Measurements from ENCODE around the gene DNAH17. TPM values are rescaled to one million over a fixed set of nuclear protein-coding genes. Genes with fewer than 3 reads are reported as not detected.

The DNAH17 gene
- total RNA-seq, 1 donor from 2014 or later, result 2.0 TPM

DNA sequence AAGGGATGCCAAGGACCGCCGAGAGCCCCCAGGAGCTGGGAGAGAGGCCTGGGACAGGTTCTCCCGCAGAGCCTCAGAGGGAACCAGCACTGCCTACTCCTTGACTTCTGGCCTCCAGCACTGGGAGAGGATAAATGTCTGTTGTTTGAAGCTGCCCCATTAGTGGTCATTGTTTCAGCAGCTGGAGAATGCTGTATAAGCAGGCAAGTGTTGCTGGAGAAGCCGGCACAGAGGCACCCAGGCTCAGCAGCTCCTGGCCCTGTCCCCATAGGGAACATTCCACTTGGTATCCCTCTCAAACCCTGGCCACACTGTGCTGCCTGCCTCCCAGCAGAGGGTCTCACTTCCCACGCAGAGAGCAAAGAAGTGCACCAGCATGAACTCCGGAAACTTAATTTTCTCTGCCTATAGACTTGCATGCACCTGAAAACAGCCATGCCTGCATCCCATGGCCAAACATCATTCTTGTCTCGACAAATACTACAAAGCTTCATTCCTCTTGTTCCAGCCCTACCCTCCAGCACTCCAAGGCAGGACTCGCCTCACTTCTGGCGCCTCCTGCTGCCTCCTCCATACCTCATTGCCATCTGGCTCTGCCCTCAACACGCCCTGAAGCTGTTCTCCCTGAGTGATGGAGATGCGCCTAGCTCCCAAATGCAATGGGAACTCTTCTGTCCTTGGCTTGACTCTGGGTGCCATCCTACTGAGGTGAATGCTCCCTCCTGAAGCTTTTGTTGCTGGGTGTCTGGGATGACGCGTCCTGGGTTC, 88.1 kb downstream of the DNAH17 start:
- TF ChIP-seq, protein P1, sequence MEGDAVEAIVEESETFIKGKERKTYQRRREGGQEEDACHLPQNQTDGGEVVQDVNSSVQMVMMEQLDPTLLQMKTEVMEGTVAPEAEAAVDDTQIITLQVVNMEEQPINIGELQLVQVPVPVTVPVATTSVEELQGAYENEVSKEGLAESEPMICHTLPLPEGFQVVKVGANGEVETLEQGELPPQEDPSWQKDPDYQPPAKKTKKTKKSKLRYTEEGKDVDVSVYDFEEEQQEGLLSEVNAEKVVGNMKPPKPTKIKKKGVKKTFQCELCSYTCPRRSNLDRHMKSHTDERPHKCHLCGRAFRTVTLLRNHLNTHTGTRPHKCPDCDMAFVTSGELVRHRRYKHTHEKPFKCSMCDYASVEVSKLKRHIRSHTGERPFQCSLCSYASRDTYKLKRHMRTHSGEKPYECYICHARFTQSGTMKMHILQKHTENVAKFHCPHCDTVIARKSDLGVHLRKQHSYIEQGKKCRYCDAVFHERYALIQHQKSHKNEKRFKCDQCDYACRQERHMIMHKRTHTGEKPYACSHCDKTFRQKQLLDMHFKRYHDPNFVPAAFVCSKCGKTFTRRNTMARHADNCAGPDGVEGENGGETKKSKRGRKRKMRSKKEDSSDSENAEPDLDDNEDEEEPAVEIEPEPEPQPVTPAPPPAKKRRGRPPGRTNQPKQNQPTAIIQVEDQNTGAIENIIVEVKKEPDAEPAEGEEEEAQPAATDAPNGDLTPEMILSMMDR (IDR thresholded peaks at IDR 0.05), result no peak
- TF ChIP-seq POLR2A (IDR thresholded peaks at IDR 0.05) (no peak), POLR2AphosphoS5 (IDR thresholded peaks at IDR 0.05; ENCODE audit: insufficient read depth in 1 of 2, low read depth in 1 of 2) (no peak)
- peaks cover 9% of the 10 kb centered on the region for H3K4me1 ChIP-seq
- intact Hi-C loops (cut with DNase I), result no loop called here
- H3K4me3 ChIP-seq, result no peak overlapping the region
- no peaks in the 10 kb centered on the region for H3K9me3 ChIP-seq
- no peaks in the 10 kb centered on the region for H3K27me3 ChIP-seq
- no peak for DNase-seq (ENCODE audit: extremely low spot score in 2 of 2)
- no peaks in the 10 kb centered on the region for H3K36me3 ChIP-seq
- no peak overlapping the region for H3K27ac ChIP-seq

DNA sequence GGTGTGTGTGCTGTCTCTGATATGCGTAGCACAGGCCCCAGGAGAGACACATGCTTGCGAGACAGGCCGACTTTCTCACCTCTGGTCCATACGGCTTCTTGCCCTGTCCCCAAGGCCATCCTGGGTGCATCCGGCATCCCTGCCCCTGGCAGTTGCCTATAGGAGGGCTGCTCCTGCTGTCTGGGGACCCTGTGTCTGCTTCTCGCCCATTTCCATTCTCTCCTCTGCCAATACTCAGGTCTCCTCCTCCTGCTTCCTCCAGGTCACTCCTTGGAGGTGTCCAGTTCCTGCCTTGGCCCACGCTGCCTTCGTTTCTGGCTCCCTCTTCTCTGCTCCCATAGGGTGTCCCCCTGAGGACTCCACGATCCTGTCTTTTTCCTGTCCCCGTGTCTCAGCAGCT, 89.0 kb downstream of the DNAH17 start:
- H3K4me1 ChIP-seq, result peaks cover 9% of the 10 kb centered on the region
- intact Hi-C loops (cut with DNase I), result no loop called here
- no peaks in the 10 kb centered on the region for H3K9me3 ChIP-seq
- no peaks in the 10 kb centered on the region for H3K36me3 ChIP-seq
- no peaks in the 10 kb centered on the region for H3K27me3 ChIP-seq
- H3K27ac ChIP-seq, result no peak overlapping the region
- H3K4me3 ChIP-seq, result no peak overlapping the region
- no peak for DNase-seq (ENCODE audit: extremely low spot score in 2 of 2)
- TF ChIP-seq, protein P1 (IDR thresholded peaks at IDR 0.05), result no peak
- TF ChIP-seq POLR2AphosphoS5 (IDR thresholded peaks at IDR 0.05; ENCODE audit: insufficient read depth in 1 of 2, low read depth in 1 of 2) (no peak), POLR2A (IDR thresholded peaks at IDR 0.05) (no peak)

GRCh38 chr17:78486946-78487680, 90.1 kb downstream of the DNAH17 start:
- Histone ChIP-seq H3K4me3 (no peak overlapping the region), H3K9me3 (no peaks in the 10 kb centered on the region), H3K4me1 (peaks cover 9% of the 10 kb centered on the region), H3K36me3 (no peaks in the 10 kb centered on the region), H3K27me3 (no peaks in the 10 kb centered on the region), H3K27ac (no peak overlapping the region)
- TF ChIP-seq POLR2A (IDR thresholded peaks at IDR 0.05), result no peak
- TF ChIP-seq POLR2AphosphoS5 (IDR thresholded peaks at IDR 0.05; ENCODE audit: insufficient read depth in 1 of 2, low read depth in 1 of 2), result no peak
- TF ChIP-seq, protein P1 (IDR thresholded peaks at IDR 0.05), result no peak
- DNase-seq (ENCODE audit: extremely low spot score in 2 of 2), result no peak
- intact Hi-C loops (cut with DNase I), result no loop called here

DNA sequence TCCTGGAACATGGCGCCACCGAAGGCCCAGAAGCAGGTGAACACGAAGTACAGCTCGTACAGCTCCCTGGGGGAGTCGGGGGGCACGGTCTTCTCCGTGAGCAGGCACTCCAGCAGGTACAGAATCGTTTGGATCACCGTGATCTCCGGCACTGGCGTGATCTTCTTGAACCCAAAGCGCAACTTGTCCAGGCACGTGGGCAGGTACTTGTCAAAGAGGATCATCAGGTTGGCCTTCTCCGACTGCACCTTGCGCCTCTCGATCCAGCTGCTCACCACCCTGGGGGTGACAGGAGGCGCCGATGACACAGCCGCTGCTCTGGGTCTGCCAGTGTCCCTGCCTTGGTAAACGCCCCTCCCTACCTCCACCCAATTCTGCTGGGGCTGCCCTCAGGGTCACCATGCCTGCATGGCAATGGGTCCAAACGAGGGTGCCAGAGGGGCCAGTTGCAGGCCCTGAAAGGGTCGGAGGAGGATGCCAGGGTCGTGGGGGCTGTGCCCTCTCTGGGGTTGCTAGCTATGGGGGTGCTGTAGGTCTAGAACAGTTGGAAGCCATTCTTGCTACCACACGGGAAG, 90.9 kb downstream of the DNAH17 start:
- Histone ChIP-seq H3K36me3 (no peaks in the 10 kb centered on the region), H3K27me3 (no peaks in the 10 kb centered on the region), H3K9me3 (no peaks in the 10 kb centered on the region), H3K27ac (no peak overlapping the region), H3K4me1 (peaks cover 9% of the 10 kb centered on the region), H3K4me3 (no peak overlapping the region)
- TF ChIP-seq POLR2A (IDR thresholded peaks at IDR 0.05), result no peak
- TF ChIP-seq, protein P1 (IDR thresholded peaks at IDR 0.05), result no peak
- TF ChIP-seq POLR2AphosphoS5 (IDR thresholded peaks at IDR 0.05; ENCODE audit: insufficient read depth in 1 of 2, low read depth in 1 of 2), result no peak
- no peak for DNase-seq (ENCODE audit: extremely low spot score in 2 of 2)
- intact Hi-C loops (cut with DNase I), result no loop called here

Data from vagina (tissue), 2 donors.